Trophoblast cell (in vitro differentiated cells and primary cell): Measurements from ENCODE around the gene TMEM259.

Experiments used
- DNase-seq, 2 donors: peaks; one replicate each; pipeline ENCODE4 v3.0.0-alpha.2; 2016
- H2AFZ ChIP-seq: 2 replicates; pipeline ENCODE4 v1.6.1; 2013; ENCODE audit warnings: low read length, moderate library complexity, mild to moderate bottlenecking; ENCODE audit not compliant: insufficient read depth, poor library complexity
- H2AK5ac ChIP-seq: 2 replicates; pipeline ENCODE4 v1.6.1; 2013; ENCODE audit warnings: mild to moderate bottlenecking, low read length
- H2BK120ac ChIP-seq: 2 replicates; pipeline ENCODE4 v1.6.1; 2013; ENCODE audit warnings: low read length, mild to moderate bottlenecking, moderate library complexity; ENCODE audit not compliant: insufficient read depth, poor library complexity
- H2BK12ac ChIP-seq: 2 replicates; pipeline ENCODE4 v1.6.1; 2013; ENCODE audit warnings: mild to moderate bottlenecking, low read length, moderate library complexity
- H2BK5ac ChIP-seq: 2 replicates; pipeline ENCODE4 v1.6.1; 2013; ENCODE audit warnings: low read length, low read depth, moderate library complexity, mild to moderate bottlenecking; ENCODE audit not compliant: poor library complexity
- H3K14ac ChIP-seq: 2 replicates; pipeline ENCODE4 v1.6.1; 2013; ENCODE audit warnings: mild to moderate bottlenecking, low read length
- H3K18ac ChIP-seq: 2 replicates; pipeline ENCODE4 v1.6.1; 2013; ENCODE audit warnings: mild to moderate bottlenecking, low read length
- H3K23ac ChIP-seq: 2 replicates; pipeline ENCODE4 v1.6.1; 2013; ENCODE audit warnings: low read length
- H3K27ac ChIP-seq: 2 replicates; pipeline ENCODE4 v1.5.1; 2013; ENCODE audit warnings: low read depth, mild to moderate bottlenecking, inconsistent platforms, low read length, moderate library complexity
- H3K27me3 ChIP-seq: 2 replicates; pipeline ENCODE4 v1.6.1; 2013; ENCODE audit warnings: inconsistent platforms, mild to moderate bottlenecking, low read length, moderate library complexity; ENCODE audit not compliant: insufficient read depth
- H3K36me3 ChIP-seq, 2 experiments: 1 replicate in 1 of 2; 2 replicates in 1 of 2; pipeline ENCODE4 v1.6.1; 2013; ENCODE audit warnings: low read length in 2 of 2, mild to moderate bottlenecking in 2 of 2, moderate library complexity in 1 of 2; ENCODE audit not compliant: insufficient read depth in 2 of 2, control insufficient read depth in 1 of 2
- H3K4ac ChIP-seq: 2 replicates; pipeline ENCODE4 v1.6.1; 2013; ENCODE audit warnings: low read depth, mild to moderate bottlenecking, low read length, moderate library complexity
- H3K4me1 ChIP-seq, 2 experiments: 1 replicate in 1 of 2; 2 replicates in 1 of 2; pipeline ENCODE4 v1.6.1; 2013; ENCODE audit warnings: low read length in 2 of 2, mild to moderate bottlenecking in 2 of 2, moderate library complexity in 1 of 2; ENCODE audit not compliant: insufficient read depth in 2 of 2, control insufficient read depth in 1 of 2
- H3K4me2 ChIP-seq: 2 replicates; pipeline ENCODE4 v1.6.1; 2013; ENCODE audit warnings: inconsistent platforms, mild to moderate bottlenecking, low read length, moderate library complexity
- H3K4me3 ChIP-seq: 2 replicates; pipeline ENCODE4 v1.5.1; 2013; ENCODE audit warnings: mild to moderate bottlenecking, low read depth, low read length, inconsistent platforms
- H3K79me1 ChIP-seq: one replicate; pipeline ENCODE4 v1.6.1; 2013; ENCODE audit warnings: low read length
- H3K79me2 ChIP-seq: 2 replicates; pipeline ENCODE4 v1.6.1; 2013; ENCODE audit warnings: low read length, mild to moderate bottlenecking; ENCODE audit not compliant: control insufficient read depth, insufficient read depth, poor library complexity
- H3K9ac ChIP-seq: 2 replicates; pipeline ENCODE4 v1.6.1; 2013; ENCODE audit warnings: mild to moderate bottlenecking, low read length
- H3K9me3 ChIP-seq: 2 replicates; pipeline ENCODE4 v1.6.1; 2013; ENCODE audit warnings: low read depth, mild to moderate bottlenecking, control low read depth, inconsistent platforms, low read length; ENCODE audit not compliant: insufficient read depth
- H4K12ac ChIP-seq: 2 replicates; pipeline ENCODE4 v1.6.1; 2013; ENCODE audit warnings: low read depth, mild to moderate bottlenecking, low read length, moderate library complexity
- H4K8ac ChIP-seq: 2 replicates; pipeline ENCODE4 v1.6.1; 2013; ENCODE audit warnings: low read depth, mild to moderate bottlenecking, low read length, moderate library complexity
- H4K91ac ChIP-seq: one replicate; pipeline ENCODE4 v1.6.1; 2013; ENCODE audit warnings: low read depth, mild to moderate bottlenecking, low read length, moderate library complexity
- WGBS: extraction: QIAGEN DNeasy Blood & Tissue Kit; methylation state at CpG from one replicate; pipeline ENCODE4 v1.1.7; 2013; ENCODE audit warnings: missing lambda C conversion rate; ENCODE audit not compliant: insufficient read length, insufficient coverage; ENCODE audit errors: extremely low coverage; 5-methylcytosine and 5-hydroxymethylcytosine counted together

Gene TMEM259

GRCh38 chr19:1012334-1012733 is 8.6 kb downstream of the TMEM259 start:
- H3K36me3 ChIP-seq: peaks cover 67 to 68% of the 10 kb centered on the region in 2 experiments
- no peak overlapping the region for H2AFZ ChIP-seq
- H3K18ac ChIP-seq: no peak overlapping the region
- H4K91ac ChIP-seq: no peak overlapping the region
- H2BK5ac ChIP-seq: no peak overlapping the region
- no peak overlapping the region for H3K9ac ChIP-seq
- H3K4me1 ChIP-seq: peaks cover 16% of the 10 kb centered on the region in 2 experiments
- peaks cover 4% of the 10 kb centered on the region for H3K79me1 ChIP-seq
- DNase-seq: no peak
- H4K12ac ChIP-seq: no peak overlapping the region
- H2AK5ac ChIP-seq: no peak overlapping the region
- no peak overlapping the region for H3K27ac ChIP-seq
- no peak overlapping the region for H2BK12ac ChIP-seq
- H4K8ac ChIP-seq: no peak overlapping the region
- H3K14ac ChIP-seq: no peak overlapping the region
- peaks cover 17% of the 10 kb centered on the region for H3K79me2 ChIP-seq
- H3K4me3 ChIP-seq: no peak overlapping the region
- no peak overlapping the region for H3K23ac ChIP-seq
- no CpG with 5 or more reads among the region's 18 CpGs for WGBS
- no peak overlapping the region for H3K4ac ChIP-seq
- H3K4me2 ChIP-seq: no peak overlapping the region
- no peaks in the 10 kb centered on the region for H3K27me3 ChIP-seq
- H3K9me3 ChIP-seq: no peaks in the 10 kb centered on the region
- H2BK120ac ChIP-seq: no peak overlapping the region

GRCh38 chr19:1011831-1012333 is 9.0 kb downstream of the TMEM259 start:
- no peaks in the 10 kb centered on the region for H3K9me3 ChIP-seq

GRCh38 chr19:1010586-1011510 is 10.1 kb downstream of the TMEM259 start:
- Histone ChIP-seq H2BK5ac (no peak overlapping the region), H3K9me3 (no peaks in the 10 kb centered on the region), H3K4me1 (peaks cover 3 to 4% of the 10 kb centered on the region in 2 experiments), H3K79me1 (no peaks in the 10 kb centered on the region), H3K4ac (no peak overlapping the region), H3K4me2 (no peak overlapping the region), H4K12ac (no peak overlapping the region), H2AK5ac (no peak overlapping the region), H3K27me3 (no peaks in the 10 kb centered on the region), H3K36me3 (peaks cover 63 to 68% of the 10 kb centered on the region in 2 experiments), H4K8ac (no peak overlapping the region), H3K9ac (no peak overlapping the region), H3K79me2 (peaks cover 7% of the 10 kb centered on the region), H2BK12ac (no peak overlapping the region), H2AFZ (no peak overlapping the region), H2BK120ac (no peak overlapping the region), H3K4me3 (peak overlapping the region; percentile 14), H3K23ac (no peak overlapping the region), H3K27ac (no peak overlapping the region), H3K18ac (no peak overlapping the region), H3K14ac (no peak overlapping the region), H4K91ac (no peak overlapping the region)
- no CpG with 5 or more reads among the region's 56 CpGs for WGBS
- no peak for DNase-seq

More at GRCh38 chr19:1011831-1012333, 9.0 kb downstream of the TMEM259 start:
- H3K4me1 ChIP-seq: peaks cover 11 to 12% of the 10 kb centered on the region in 2 experiments
- H3K18ac ChIP-seq: no peak overlapping the region
- peaks cover 13% of the 10 kb centered on the region for H3K79me2 ChIP-seq
- no peak overlapping the region for H4K91ac ChIP-seq
- no peak overlapping the region for H3K14ac ChIP-seq
- no peak overlapping the region for H3K23ac ChIP-seq
- peaks cover 68% of the 10 kb centered on the region in 2 experiments for H3K36me3 ChIP-seq
- H4K8ac ChIP-seq: no peak overlapping the region
- peaks cover under 1% of the 10 kb centered on the region for H3K79me1 ChIP-seq
- no peaks in the 10 kb centered on the region for H3K27me3 ChIP-seq
- no peak overlapping the region for H2AK5ac ChIP-seq
- no peak overlapping the region for H3K9ac ChIP-seq
- WGBS: no CpG with 5 or more reads among the region's 36 CpGs
- no peak overlapping the region for H4K12ac ChIP-seq
- H2BK5ac ChIP-seq: no peak overlapping the region
- H3K4me3 ChIP-seq: no peak overlapping the region
- no peak overlapping the region for H3K4me2 ChIP-seq
- H2BK120ac ChIP-seq: no peak overlapping the region
- H3K27ac ChIP-seq: no peak overlapping the region
- H2BK12ac ChIP-seq: no peak overlapping the region
- no peak for DNase-seq
- no peak overlapping the region for H3K4ac ChIP-seq
- no peak overlapping the region for H2AFZ ChIP-seq

DNA sequence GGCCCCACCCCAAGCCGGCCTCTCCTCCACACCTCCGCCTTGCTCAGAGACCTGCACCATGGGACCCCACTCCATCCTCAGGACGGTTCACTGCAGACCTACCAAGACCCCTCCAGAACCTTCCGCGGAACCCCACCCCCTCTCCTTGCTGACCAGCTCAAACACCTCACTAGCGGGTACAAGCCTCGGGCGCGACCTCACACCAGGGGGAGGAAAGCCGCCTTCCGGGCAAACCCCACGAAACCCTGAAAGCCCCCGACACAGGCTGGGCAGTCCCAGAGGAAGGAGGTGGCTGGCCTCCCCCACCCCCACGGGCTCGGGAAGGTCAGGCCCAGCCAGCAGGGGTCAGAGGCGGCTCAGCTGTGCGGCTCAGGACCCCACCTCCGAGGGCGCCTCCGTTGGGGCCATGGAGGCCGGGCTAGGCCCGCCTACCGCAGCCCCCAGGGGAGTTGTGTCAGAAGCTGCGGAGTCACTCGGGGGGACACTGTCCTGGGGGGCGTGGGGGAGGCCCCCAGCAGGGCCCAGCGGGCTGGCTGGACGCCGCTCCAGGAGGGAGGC is 10.9 kb downstream of the TMEM259 start:
- Histone ChIP-seq H2AK5ac (no peak overlapping the region), H3K27ac (no peak overlapping the region), H3K23ac (no peak overlapping the region), H3K36me3 (peaks cover 61 to 67% of the 10 kb centered on the region in 2 experiments), H3K4ac (no peak overlapping the region), H3K4me3 (peak overlapping the region; percentile 14), H3K4me2 (no peak overlapping the region), H2BK5ac (no peak overlapping the region), H3K4me1 (no peaks in the 10 kb centered on the region), H2AFZ (no peak overlapping the region), H3K79me2 (no peaks in the 10 kb centered on the region), H4K8ac (no peak overlapping the region), H3K14ac (no peak overlapping the region), H4K91ac (no peak overlapping the region), H3K18ac (no peak overlapping the region), H3K9ac (no peak overlapping the region), H2BK120ac (no peak overlapping the region), H3K9me3 (no peaks in the 10 kb centered on the region), H3K79me1 (no peaks in the 10 kb centered on the region), H3K27me3 (no peaks in the 10 kb centered on the region), H2BK12ac (no peak overlapping the region), H4K12ac (no peak overlapping the region)
- WGBS: no CpG with 5 or more reads among the region's 29 CpGs
- no peak for DNase-seq
